ENCODE measurements around the gene GLRA1. TPM values are rescaled to one million over a fixed set of nuclear protein-coding genes. Genes with fewer than 3 reads are reported as not detected.

Gene GLRA1
- total RNA-seq, 1 experiment from 2014 or later, result not detected

DNA sequence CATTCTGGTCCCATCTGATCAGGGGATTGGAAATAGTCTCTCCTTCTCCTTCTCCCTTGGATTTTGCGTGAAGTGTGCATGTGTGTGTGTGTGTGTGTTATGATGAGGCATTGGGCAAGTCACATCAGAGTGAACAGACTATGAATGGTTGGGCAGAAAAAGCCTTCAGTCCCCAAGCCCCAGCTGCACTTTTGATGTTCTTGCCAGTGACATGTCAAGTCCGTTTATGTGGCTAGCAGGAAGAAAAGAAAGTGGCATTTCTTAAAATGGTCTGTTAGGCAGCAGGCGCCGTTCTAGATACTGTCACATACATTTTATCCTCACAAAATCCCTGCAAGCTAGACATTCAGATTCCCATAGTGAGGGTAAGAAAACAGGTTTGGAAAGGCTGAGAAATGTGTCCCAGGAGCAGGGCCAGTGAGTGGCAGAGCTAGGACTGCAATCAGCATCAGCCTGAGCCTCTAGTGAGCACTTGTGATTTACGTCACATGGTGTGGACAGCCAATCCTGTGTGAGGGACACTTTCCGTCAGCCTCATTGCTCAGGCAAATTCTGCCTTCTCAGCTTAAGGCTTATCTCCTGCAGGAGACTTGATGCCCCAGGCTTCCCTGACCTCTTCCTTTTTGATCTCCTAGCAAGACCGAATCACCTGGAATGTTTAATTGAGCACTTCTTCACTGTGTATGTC, 60.4 kb downstream of the GLRA1 start:
- BruUV-seq (replicated peaks), result no TSS peak
- H3K9me3 ChIP-seq (ENCODE audit: control insufficient read depth, insufficient read depth, low read depth, low read length), result no peaks in the 10 kb centered on the region
- intact Hi-C loops (cut with micrococcal nuclease; ENCODE audit: unreplicated experiment), result no loop called here
- POLR2A ChIA-PET, result interaction anchor here (0.6 kb wide), 1 partner anchor 34 kb away, joined by 3 read pairs; no protein-coding TSS in a partner anchor
- H3K27me3 ChIP-seq (ENCODE audit: control insufficient read depth, insufficient read depth, low read length), result no peaks in the 10 kb centered on the region
- DNase-seq (ENCODE audit: low read depth, low spot score) (no peak), ATAC-seq (no peak)
- H3K4me1 ChIP-seq (ENCODE audit: control insufficient read depth, insufficient read depth, low read length), result no peaks in the 10 kb centered on the region
- no peak overlapping the region for H3K27ac ChIP-seq (ENCODE audit: low read length)
- in situ Hi-C loops (cut with HindIII; ENCODE audit: low pct_unique_long_range_greater_than_20kb, low sequenced_read_pairs), result no loop called here
- CTCF ChIA-PET, result no interaction called here
- H3K36me3 ChIP-seq (ENCODE audit: control insufficient read depth, insufficient read depth, low read length), result no peaks in the 10 kb centered on the region
- H3K4me3 ChIP-seq (ENCODE audit: low read depth in 2 of 2, low read length in 2 of 2), result no peak overlapping the region
- TF ChIP-seq, protein P1, sequence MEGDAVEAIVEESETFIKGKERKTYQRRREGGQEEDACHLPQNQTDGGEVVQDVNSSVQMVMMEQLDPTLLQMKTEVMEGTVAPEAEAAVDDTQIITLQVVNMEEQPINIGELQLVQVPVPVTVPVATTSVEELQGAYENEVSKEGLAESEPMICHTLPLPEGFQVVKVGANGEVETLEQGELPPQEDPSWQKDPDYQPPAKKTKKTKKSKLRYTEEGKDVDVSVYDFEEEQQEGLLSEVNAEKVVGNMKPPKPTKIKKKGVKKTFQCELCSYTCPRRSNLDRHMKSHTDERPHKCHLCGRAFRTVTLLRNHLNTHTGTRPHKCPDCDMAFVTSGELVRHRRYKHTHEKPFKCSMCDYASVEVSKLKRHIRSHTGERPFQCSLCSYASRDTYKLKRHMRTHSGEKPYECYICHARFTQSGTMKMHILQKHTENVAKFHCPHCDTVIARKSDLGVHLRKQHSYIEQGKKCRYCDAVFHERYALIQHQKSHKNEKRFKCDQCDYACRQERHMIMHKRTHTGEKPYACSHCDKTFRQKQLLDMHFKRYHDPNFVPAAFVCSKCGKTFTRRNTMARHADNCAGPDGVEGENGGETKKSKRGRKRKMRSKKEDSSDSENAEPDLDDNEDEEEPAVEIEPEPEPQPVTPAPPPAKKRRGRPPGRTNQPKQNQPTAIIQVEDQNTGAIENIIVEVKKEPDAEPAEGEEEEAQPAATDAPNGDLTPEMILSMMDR (IDR thresholded peaks at IDR 0.05), result no peak
- TF ChIP-seq POLR2AphosphoS5 (IDR thresholded peaks at IDR 0.05; ENCODE audit: low read depth, low read length) (no peak), SIN3A (IDR thresholded peaks at IDR 0.05; ENCODE audit: borderline replicate concordance, insufficient read depth, low read depth, low read length) (no peak), TCF7L2 (IDR thresholded peaks at IDR 0.05; ENCODE audit: low read depth, low read length) (no peak)
- TF ChIP-seq, protein P2, sequence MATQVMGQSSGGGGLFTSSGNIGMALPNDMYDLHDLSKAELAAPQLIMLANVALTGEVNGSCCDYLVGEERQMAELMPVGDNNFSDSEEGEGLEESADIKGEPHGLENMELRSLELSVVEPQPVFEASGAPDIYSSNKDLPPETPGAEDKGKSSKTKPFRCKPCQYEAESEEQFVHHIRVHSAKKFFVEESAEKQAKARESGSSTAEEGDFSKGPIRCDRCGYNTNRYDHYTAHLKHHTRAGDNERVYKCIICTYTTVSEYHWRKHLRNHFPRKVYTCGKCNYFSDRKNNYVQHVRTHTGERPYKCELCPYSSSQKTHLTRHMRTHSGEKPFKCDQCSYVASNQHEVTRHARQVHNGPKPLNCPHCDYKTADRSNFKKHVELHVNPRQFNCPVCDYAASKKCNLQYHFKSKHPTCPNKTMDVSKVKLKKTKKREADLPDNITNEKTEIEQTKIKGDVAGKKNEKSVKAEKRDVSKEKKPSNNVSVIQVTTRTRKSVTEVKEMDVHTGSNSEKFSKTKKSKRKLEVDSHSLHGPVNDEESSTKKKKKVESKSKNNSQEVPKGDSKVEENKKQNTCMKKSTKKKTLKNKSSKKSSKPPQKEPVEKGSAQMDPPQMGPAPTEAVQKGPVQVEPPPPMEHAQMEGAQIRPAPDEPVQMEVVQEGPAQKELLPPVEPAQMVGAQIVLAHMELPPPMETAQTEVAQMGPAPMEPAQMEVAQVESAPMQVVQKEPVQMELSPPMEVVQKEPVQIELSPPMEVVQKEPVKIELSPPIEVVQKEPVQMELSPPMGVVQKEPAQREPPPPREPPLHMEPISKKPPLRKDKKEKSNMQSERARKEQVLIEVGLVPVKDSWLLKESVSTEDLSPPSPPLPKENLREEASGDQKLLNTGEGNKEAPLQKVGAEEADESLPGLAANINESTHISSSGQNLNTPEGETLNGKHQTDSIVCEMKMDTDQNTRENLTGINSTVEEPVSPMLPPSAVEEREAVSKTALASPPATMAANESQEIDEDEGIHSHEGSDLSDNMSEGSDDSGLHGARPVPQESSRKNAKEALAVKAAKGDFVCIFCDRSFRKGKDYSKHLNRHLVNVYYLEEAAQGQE (IDR thresholded peaks at IDR 0.05; ENCODE audit: insufficient read depth in 1 of 2, low read depth in 2 of 2, low read length in 1 of 2), result no peak

DNA sequence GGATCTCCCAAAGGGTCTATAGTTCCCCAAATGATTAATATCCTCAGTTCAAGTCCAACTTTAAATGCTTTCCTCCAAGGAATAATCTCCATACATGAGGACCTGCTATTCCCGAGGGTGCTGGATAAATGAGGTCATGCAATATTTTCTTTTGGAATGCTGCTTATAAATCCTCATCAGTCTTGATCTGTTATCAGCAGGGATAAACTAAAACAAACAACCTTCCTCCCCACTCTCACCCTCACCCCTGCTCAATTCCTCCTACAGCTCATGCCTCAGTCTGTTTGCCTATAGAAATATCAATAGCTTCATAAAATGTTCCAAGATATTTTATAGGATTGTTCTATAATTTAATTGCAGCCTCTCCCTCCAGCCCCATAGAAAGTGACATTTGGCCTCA, 61.1 kb downstream of the GLRA1 start:
- CTCF ChIA-PET, result no interaction called here
- POLR2A ChIA-PET, result interaction anchor here (0.6 kb wide), 1 partner anchor 34 kb away, joined by 3 read pairs; no protein-coding TSS in a partner anchor
- DNase-seq (ENCODE audit: low read depth, low spot score) (no peak), ATAC-seq (no peak)
- in situ Hi-C loops (cut with HindIII; ENCODE audit: low pct_unique_long_range_greater_than_20kb, low sequenced_read_pairs) (no loop called here), intact Hi-C loops (cut with micrococcal nuclease; ENCODE audit: unreplicated experiment) (no loop called here)
- no TSS peak for BruUV-seq (replicated peaks)
- TF ChIP-seq SIN3A (IDR thresholded peaks at IDR 0.05; ENCODE audit: borderline replicate concordance, insufficient read depth, low read depth, low read length) (no peak), TCF7L2 (IDR thresholded peaks at IDR 0.05; ENCODE audit: low read depth, low read length) (no peak), POLR2AphosphoS5 (IDR thresholded peaks at IDR 0.05; ENCODE audit: low read depth, low read length) (no peak)
- TF ChIP-seq, protein P2 (IDR thresholded peaks at IDR 0.05; ENCODE audit: insufficient read depth in 1 of 2, low read depth in 2 of 2, low read length in 1 of 2), result no peak
- TF ChIP-seq, protein P1 (IDR thresholded peaks at IDR 0.05), result no peak
- Histone ChIP-seq H3K36me3 (ENCODE audit: control insufficient read depth, insufficient read depth, low read length) (no peaks in the 10 kb centered on the region), H3K4me1 (ENCODE audit: control insufficient read depth, insufficient read depth, low read length) (no peaks in the 10 kb centered on the region), H3K27ac (ENCODE audit: low read length) (no peak overlapping the region), H3K4me3 (ENCODE audit: low read depth in 2 of 2, low read length in 2 of 2) (no peak overlapping the region), H3K27me3 (ENCODE audit: control insufficient read depth, insufficient read depth, low read length) (no peaks in the 10 kb centered on the region), H3K9me3 (ENCODE audit: control insufficient read depth, insufficient read depth, low read depth, low read length) (no peaks in the 10 kb centered on the region)
